IMR-90 (cell line): ENCODE results near the gene SYNGR3. TPM values are rescaled to one million over a fixed set of nuclear protein-coding genes. Genes with fewer than 3 reads are reported as not detected.

ENCODE experiments used
- ATAC-seq: fragments of 200-7000 bp; cut with Tn5 transposase; 2 replicates; pipeline ENCODE4 v1.9.1; 2020; ENCODE audit warnings: low read depth, mild to moderate bottlenecking, moderate library complexity
- BruUV-seq: library from RNA; stranded (reverse); fragments of 400-500 nt; replicated peaks from 2 replicates; lab custom pipeline; 2021; lab: Mats Ljungman, UMichigan
- CTCF ChIA-PET: fragments of 300-600 bp; formaldehyde crosslinking; extraction: SDS; loops from one replicate; lab custom pipeline; 2021; ENCODE audit warnings: antibody characterized with exemption; lab: Yijun Ruan, JAX
- POLR2A ChIA-PET: fragments of 300-600 bp; sonication (Branson Sonifier 250); formaldehyde crosslinking; loops from one replicate; lab custom pipeline; 2022; ENCODE audit warnings: antibody characterized with exemption; ENCODE audit not compliant: unreplicated experiment; lab: Charles Lee
- DNase-seq: peaks from one replicate; pipeline ENCODE4 v3.0.0; 2013
- H2AFZ ChIP-seq: replicated peaks from 2 replicates; pipeline ENCODE3; 2013; ENCODE audit warnings: low read length, mild to moderate bottlenecking; ENCODE audit not compliant: poor library complexity
- H2AK5ac ChIP-seq: 2 replicates; pipeline ENCODE4 v1.6.1; 2013; ENCODE audit warnings: low read depth, low read length, inconsistent platforms
- H2AK9ac ChIP-seq: replicated peaks from 2 replicates; pipeline ENCODE3; 2013; ENCODE audit warnings: mild to moderate bottlenecking, low read depth, low read length, moderate library complexity; ENCODE audit not compliant: poor library complexity
- H2BK120ac ChIP-seq: 2 replicates; pipeline ENCODE4 v1.6.1; 2013; ENCODE audit warnings: low read depth, low read length, inconsistent platforms
- H2BK15ac ChIP-seq: 3 replicates; pipeline ENCODE4 v1.6.1; 2013; ENCODE audit warnings: low read depth, low read length, inconsistent platforms
- H2BK20ac ChIP-seq: 2 replicates; pipeline ENCODE4 v1.6.1; 2013; ENCODE audit warnings: low read depth, mild to moderate bottlenecking, inconsistent platforms, low read length, moderate library complexity
- H2BK5ac ChIP-seq: 2 replicates; pipeline ENCODE4 v1.6.1; 2013; ENCODE audit warnings: mild to moderate bottlenecking, low read depth, low read length, inconsistent platforms; ENCODE audit not compliant: poor library complexity, severe bottlenecking
- H3K14ac ChIP-seq: replicated peaks from 2 replicates; pipeline ENCODE4 v1.6.1; 2013; ENCODE audit warnings: low read depth, low read length, inconsistent platforms
- H3K18ac ChIP-seq: 2 replicates; pipeline ENCODE4 v1.6.1; 2013; ENCODE audit warnings: low read depth, low read length, control low read depth
- H3K23ac ChIP-seq: 2 replicates; pipeline ENCODE4 v1.6.1; 2013; ENCODE audit warnings: low read depth, low read length, inconsistent platforms
- H3K27ac ChIP-seq: 2 replicates; pipeline ENCODE4 v1.5.1; 2013; ENCODE audit warnings: mild to moderate bottlenecking, control low read depth, low read length; ENCODE audit not compliant: insufficient read depth
- H3K27me3 ChIP-seq: 2 replicates; pipeline ENCODE4 v1.6.1; 2013; ENCODE audit warnings: low read length; ENCODE audit not compliant: control insufficient read depth, insufficient read depth
- H3K36me3 ChIP-seq: 2 replicates; pipeline ENCODE4 v1.6.1; 2013; ENCODE audit warnings: low read length, mixed read lengths; ENCODE audit not compliant: control insufficient read depth, insufficient read depth
- H3K4ac ChIP-seq: 2 replicates; pipeline ENCODE4 v1.6.1; 2013; ENCODE audit warnings: low read depth, low read length, inconsistent platforms
- H3K4me1 ChIP-seq: 2 replicates; pipeline ENCODE4 v1.6.1; 2013; ENCODE audit warnings: low read length, mixed read lengths; ENCODE audit not compliant: control insufficient read depth, insufficient read depth
- H3K4me2 ChIP-seq: 2 replicates; pipeline ENCODE4 v1.6.1; 2013; ENCODE audit warnings: low read depth, mild to moderate bottlenecking, control low read depth, low read length, moderate library complexity
- H3K4me3 ChIP-seq: 2 replicates; pipeline ENCODE4 v1.5.1; 2013; ENCODE audit warnings: low read depth, mild to moderate bottlenecking, control low read depth, low read length, moderate library complexity; ENCODE audit not compliant: insufficient read depth
- H3K56ac ChIP-seq: 2 replicates; pipeline ENCODE4 v1.6.1; 2013; ENCODE audit warnings: low read length, inconsistent platforms; ENCODE audit not compliant: insufficient read depth; ENCODE audit errors: extremely low read depth
- H3K79me1 ChIP-seq, 2 experiments: 2 replicates each; pipeline ENCODE4 v1.6.1; 2013; ENCODE audit warnings: low read length in 2 of 2, inconsistent platforms in 1 of 2, low read depth in 1 of 2
- H3K9ac ChIP-seq: 2 replicates; pipeline ENCODE4 v1.6.1; 2013; ENCODE audit warnings: low read depth, low read length, control low read depth
- H3K9me1 ChIP-seq: 2 replicates; pipeline ENCODE4 v1.6.1; 2013; ENCODE audit warnings: low read length, inconsistent platforms; ENCODE audit not compliant: insufficient read depth
- H3K9me3 ChIP-seq: 2 replicates; pipeline ENCODE4 v1.6.1; 2013; ENCODE audit warnings: low read length; ENCODE audit not compliant: control insufficient read depth, insufficient read depth
- H4K20me1 ChIP-seq: 2 replicates; pipeline ENCODE4 v1.6.1; 2013; ENCODE audit warnings: low read length, inconsistent platforms; ENCODE audit not compliant: insufficient read depth
- H4K5ac ChIP-seq: 2 replicates; pipeline ENCODE4 v1.6.1; 2013; ENCODE audit warnings: mild to moderate bottlenecking, low read depth, low read length, control low read depth
- H4K8ac ChIP-seq, 2 experiments: 2 replicates each; pipeline ENCODE4 v1.6.1; 2013; ENCODE audit warnings: low read depth in 2 of 2, low read length in 2 of 2, control low read depth in 1 of 2, inconsistent platforms in 1 of 2
- H4K91ac ChIP-seq: 2 replicates; pipeline ENCODE4 v1.6.1; 2013; ENCODE audit warnings: low read depth, low read length, inconsistent platforms; ENCODE audit not compliant: insufficient read depth
- BHLHE40 ChIP-seq: fragments of 150-350 bp; IDR thresholded peaks from 2 replicates; pipeline ENCODE4 v1.6.1; 2016; ENCODE audit warnings: mild to moderate bottlenecking, low read depth, low read length
- MAZ ChIP-seq: IDR thresholded peaks from 2 replicates; pipeline ENCODE4 v1.6.1; 2012; ENCODE audit warnings: low read depth, mild to moderate bottlenecking, low read length, improper control_type of control experiment, moderate library complexity, borderline replicate concordance
- POLR2A ChIP-seq: IDR thresholded peaks from 2 replicates; pipeline ENCODE4 v1.6.1; 2012; ENCODE audit warnings: mild to moderate bottlenecking, low read depth, low read length
- RAD21 ChIP-seq: IDR thresholded peaks from 2 replicates; pipeline ENCODE4 v1.6.1; 2012; ENCODE audit warnings: low read length, improper control_type of control experiment
- SMC3 ChIP-seq: fragments of 150-350 bp; IDR thresholded peaks from 2 replicates; pipeline ENCODE4 v1.6.1; 2016; ENCODE audit warnings: low read depth, mild to moderate bottlenecking, antibody characterized with exemption, low read length, moderate library complexity
- WGBS, 2 experiments: methylation state at CpG; one replicate each; pipeline versions ENCODE4 v1.1.5 to v1.1.7; 2013; ENCODE audit warnings: missing lambda C conversion rate in 2 of 2; ENCODE audit not compliant: insufficient read length in 1 of 2; ENCODE audit errors: extremely low coverage in 2 of 2; 5-methylcytosine and 5-hydroxymethylcytosine counted together
- dilution Hi-C: fragments of 300-500 bp; cut with HindIII; formaldehyde crosslinking; loops from one replicate; pipeline ENCODE4 v1.14.3; 2018; ENCODE audit warnings: low sequenced_read_pairs; ENCODE audit not compliant: unreplicated experiment
- in situ Hi-C: fragments of 300-500 bp; cut with MboI; formaldehyde crosslinking; loops from 3 replicates; pipeline ENCODE4 v1.14.3; 2019; ENCODE audit warnings: low sequenced_read_pairs, inconsistent platforms, mixed read lengths
- intact Hi-C: fragments of 100-400 bp; cut with micrococcal nuclease; formaldehyde crosslinking; loops from 2 replicates; pipeline ENCODE4 v1.10.0; 2022
- polyA plus RNA-seq, 3 experiments: library from polyadenylated mRNA; depleted of rRNA; stranded (reverse); fragments of >200 nt; gene quantifications; 2 replicates each; pipeline ENCODE4 v1.2.3, GENCODE V29; 2012; ENCODE audit warnings: low replicate concordance in 1 of 3
- total RNA-seq: library from RNA; depleted of rRNA; stranded (reverse); fragments of >200 nt; gene quantifications from 2 replicates; pipeline ENCODE4 v1.2.3, GENCODE V29; 2012

SYNGR3 gene
- total and polyA plus RNA-seq, 2 of the 4 experiments (the other 2 are of a cell fraction) = 1.8 to 5.8 TPM

DNA sequence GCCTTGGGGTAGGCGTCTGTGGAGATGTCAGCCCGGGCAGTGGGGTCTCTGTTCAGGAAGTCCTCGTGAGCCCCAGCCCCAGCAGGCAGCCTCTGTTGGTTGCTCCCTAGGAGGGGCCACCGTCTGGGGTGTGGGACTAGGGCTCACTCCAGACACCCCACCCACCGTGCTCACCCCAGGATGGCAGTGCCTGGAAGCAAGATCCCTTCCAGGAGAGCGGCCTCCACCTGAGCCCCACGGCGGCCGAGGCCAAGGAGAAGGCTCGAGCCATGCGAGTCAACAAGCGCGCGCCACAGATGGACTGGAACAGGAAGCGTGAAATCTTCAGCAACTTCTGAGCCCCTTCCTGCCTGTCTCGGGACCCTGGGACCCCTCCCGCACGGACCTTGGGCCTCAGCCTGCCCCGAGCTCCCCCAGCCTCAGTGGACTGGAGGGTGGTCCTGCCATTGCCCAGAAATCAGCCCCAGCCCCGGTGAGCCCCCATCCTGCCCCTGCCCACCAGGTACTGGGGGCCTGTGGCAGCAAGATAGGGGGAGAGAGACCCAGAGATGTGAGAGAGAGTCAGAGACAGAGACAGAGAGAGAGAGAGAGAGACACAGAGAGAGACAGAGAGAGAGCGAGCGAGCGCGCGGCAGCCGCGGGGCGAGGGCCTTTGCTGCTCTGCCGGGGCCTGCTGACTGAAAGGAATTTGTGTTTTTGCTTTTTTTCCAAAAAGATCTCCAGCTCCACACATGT is 48.0 kb downstream of the SYNGR3 start:
- no peak for TF ChIP-seq MAZ
- no peak for TF ChIP-seq POLR2A
- no peak for TF ChIP-seq BHLHE40
- TF ChIP-seq SMC3 = no peak
- TF ChIP-seq RAD21 = no peak
- Histone ChIP-seq H3K4me1 (peaks cover 69% of the 10 kb centered on the region), H3K14ac (no peak overlapping the region), H4K91ac (peak overlapping the region; percentile 70), H2BK15ac (no peak overlapping the region), H3K9ac (no peak overlapping the region), H3K9me3 (no peaks in the 10 kb centered on the region), H2AFZ (no peak overlapping the region), H4K20me1 (no peaks in the 10 kb centered on the region), H3K4me3 (no peak overlapping the region), H4K5ac (peak overlapping the region; percentile 13; the same call in 1 of the 2 replicates), H2BK5ac (peak overlapping the region; percentile 98), H3K56ac (no peak overlapping the region), H3K79me1 (peaks cover 19 to 57% of the 10 kb centered on the region in 2 experiments; a peak in 3 of 4 replicates), H2BK120ac (peak overlapping the region; percentile 94; the same call in 1 of the 2 replicates), H3K4ac (peak overlapping the region; percentile 86), H3K9me1 (peaks cover 19% of the 10 kb centered on the region), H3K27ac (peak overlapping the region; percentile 55), H3K18ac (no peak overlapping the region; the same call in 1 of the 2 replicates), H3K4me2 (no peak overlapping the region), H3K27me3 (no peaks in the 10 kb centered on the region), H2BK20ac (peak overlapping the region; percentile 59; the same call in 1 of the 2 replicates), H2AK5ac (peak overlapping the region; percentile 86), H4K8ac (peak overlapping the region; percentile 9 to 33; a peak in 2 of 4 replicates), H3K36me3 (peaks cover 29% of the 10 kb centered on the region; the same call in 1 of the 2 replicates), H2AK9ac (no peak overlapping the region), H3K23ac (peak overlapping the region; percentile 53; the same call in 1 of the 2 replicates)
- ChIA-PET POLR2A (no interaction called here), CTCF (interaction anchor here (1.0 kb wide), 1 partner anchor 15 kb away, joined by 3 read pairs; no protein-coding TSS in a partner anchor)
- dilution Hi-C loops = no loop called here
- no peak for DNase-seq
- WGBS, 2 experiments = 92% methylated on average over 11 of the region's 29 CpGs; no CpG with 5 or more reads in 1 of the 2 experiments
- intact Hi-C loops = no loop called here
- ATAC-seq = no peak
- TSS peak; percentile 59 for BruUV-seq
- in situ Hi-C loops = no loop called here
